GM18502 (cell line): ENCODE measurements around the gene MTHFS.
A peak's percentile ranks its signal among the peaks of the same experiment; 100 is the strongest.

Experiments
- ATAC-seq: cut with Tn5 transposase; IDR thresholded peaks from one replicate; pipeline ENCODE4 v1.9.1; 2021; ENCODE audit warnings: mild to moderate bottlenecking; ENCODE audit not compliant: unreplicated experiment, poor library complexity

The MTHFS gene

GRCh38 chr15:79881254-79881653, 15.6 kb downstream of the MTHFS start:
- no peak for ATAC-seq

GRCh38 chr15:79878078-79878705, 18.6 kb downstream of the MTHFS start:
- no peak for ATAC-seq

- ATAC-seq = no peak
Measured at GRCh38 chr15:79875213-79875612, 21.6 kb downstream of the MTHFS start.

GRCh38 chr15:79874242-79874641, 22.6 kb downstream of the MTHFS start:
- no peak for ATAC-seq

GRCh38 chr15:79872358-79873017, 24.3 kb downstream of the MTHFS start:
- no peak for ATAC-seq

- no peak for ATAC-seq
Measured at GRCh38 chr15:79868554-79868953, 28.3 kb downstream of the MTHFS start.

- ATAC-seq = no peak
Measured at GRCh38 chr15:79863886-79864285, 32.9 kb downstream of the MTHFS start.

GRCh38 chr15:79862191-79862590, 34.6 kb downstream of the MTHFS start:
- no peak for ATAC-seq

- ATAC-seq = no peak
Measured at GRCh38 chr15:79860661-79861060, 36.2 kb downstream of the MTHFS start.

- ATAC-seq = no peak
Measured at GRCh38 chr15:79858469-79858868, 38.3 kb downstream of the MTHFS start.

GRCh38 chr15:79853492-79854328, 43.1 kb downstream of the MTHFS start:
- peak; percentile 90 for ATAC-seq

GRCh38 chr15:79849789-79850188, 47.0 kb downstream of the MTHFS start:
- no peak for ATAC-seq

GRCh38 chr15:79846539-79846938, 50.3 kb downstream of the MTHFS start:
- ATAC-seq = no peak

- no peak for ATAC-seq
Measured at GRCh38 chr15:79844221-79844620, 52.6 kb downstream of the MTHFS start.

GRCh38 chr15:79837846-79838245, 59.0 kb downstream of the MTHFS start:
- no peak for ATAC-seq

- no peak for ATAC-seq
Measured at GRCh38 chr15:79834495-79834894, 62.3 kb downstream of the MTHFS start.

GRCh38 chr15:79832367-79833120, 64.3 kb downstream of the MTHFS start:
- ATAC-seq = no peak

GRCh38 chr15:79831604-79832003, 65.2 kb downstream of the MTHFS start:
- no peak for ATAC-seq

- no peak for ATAC-seq
Measured at GRCh38 chr15:79829950-79830349, 66.9 kb downstream of the MTHFS start.

GRCh38 chr15:79828447-79828846, 68.4 kb downstream of the MTHFS start:
- no peak for ATAC-seq

- ATAC-seq = no peak
Measured at GRCh38 chr15:79826800-79827199, 70.0 kb downstream of the MTHFS start.
